ENCODE data around the gene GNG11.
A peak's percentile ranks its signal among the peaks of the same experiment; 100 is the strongest.

- TF ChIP-seq CTCF (IDR thresholded peaks at IDR 0.05) = no peak
- no peak for TF ChIP-seq POLR2A (IDR thresholded peaks at IDR 0.05)
- peak; percentile 14 for TF ChIP-seq POLR2AphosphoS5 (IDR thresholded peaks at IDR 0.05)
Observed at GRCh38 chr7:93910076-93910994, 11.2 kb upstream of the GNG11 start.
